Hepatic stellate cell (primary cell): ENCODE data around the gene FTO.

Experiments used
- DNase-seq: peaks from one replicate; pipeline ENCODE4 v3.0.0; 2011; ENCODE audit warnings: low spot score

Gene FTO

GRCh38 chr16:54126907-54127306, 423.0 kb downstream of the FTO start:
- no peak for DNase-seq

DNA sequence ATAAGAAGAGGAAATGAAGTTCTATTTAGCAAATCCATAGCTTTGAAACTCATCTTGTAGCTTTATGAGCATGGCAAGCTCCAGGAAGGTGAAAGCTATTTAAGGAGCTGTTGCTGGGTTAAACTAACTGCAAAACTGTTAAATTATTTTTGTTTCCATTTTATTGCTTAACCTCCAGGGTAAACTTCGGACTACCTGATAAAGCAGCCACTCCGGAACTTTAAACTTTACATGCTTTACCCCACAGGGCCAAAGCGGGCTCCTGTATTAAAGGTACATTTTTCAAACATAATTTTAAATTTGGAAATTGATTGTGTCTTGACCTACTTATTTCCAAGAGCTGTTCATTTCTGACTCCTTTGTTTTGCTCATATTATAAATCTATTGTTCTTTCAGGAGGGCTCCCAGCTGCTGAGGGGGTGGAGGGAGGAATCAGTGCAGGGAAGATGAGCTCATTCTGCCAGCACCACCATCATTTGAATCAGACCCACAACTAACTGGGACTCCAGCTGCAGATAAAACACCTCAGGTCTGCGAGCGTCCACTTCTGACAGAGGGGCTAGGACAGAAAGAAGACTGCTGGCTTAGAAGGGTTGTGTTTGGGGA, 424.8 kb downstream of the FTO start:
- DNase-seq = no peak

DNA sequence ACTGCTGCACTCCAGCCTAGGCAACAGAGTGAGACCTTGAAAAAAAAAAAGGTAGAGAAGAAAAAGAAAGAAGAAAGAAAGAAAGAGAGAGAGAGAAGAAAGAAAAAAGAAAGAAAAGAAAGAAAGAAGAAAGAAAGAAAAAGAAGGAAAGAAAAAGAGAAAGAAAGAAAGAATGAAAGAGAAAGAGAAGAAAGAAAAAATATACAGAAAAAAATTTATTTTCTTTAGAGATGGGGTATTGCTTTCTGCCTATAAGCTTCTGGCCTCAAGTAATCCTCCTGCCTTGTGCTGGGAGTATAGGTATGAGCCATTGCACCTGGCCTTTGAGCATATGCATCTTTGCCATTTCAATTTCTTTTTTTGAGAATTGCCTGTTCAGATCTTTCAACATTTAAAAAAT, 425.9 kb downstream of the FTO start:
- no peak for DNase-seq

GRCh38 chr16:54135361-54136275, 431.7 kb downstream of the FTO start:
- peak; percentile 30 for DNase-seq

DNA sequence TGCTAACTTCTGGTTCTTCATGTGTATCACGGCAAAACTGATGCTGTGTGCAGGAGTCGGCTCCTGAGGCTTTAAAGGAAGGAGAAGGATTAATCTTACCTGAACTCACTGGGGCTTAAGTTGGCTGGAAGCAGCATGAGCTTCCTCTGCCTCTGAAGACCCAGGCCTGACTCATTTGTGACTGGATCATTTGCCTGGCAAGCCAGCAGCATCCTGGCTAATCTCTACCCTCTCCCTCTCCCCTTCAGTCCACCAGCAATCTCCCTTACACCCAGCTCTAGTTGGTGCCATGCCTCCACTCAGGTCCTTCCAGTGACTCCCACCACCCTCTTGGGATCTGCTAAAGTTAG, 432.3 kb downstream of the FTO start:
- DNase-seq = no peak

GRCh38 chr16:54140057-54140787, 436.3 kb downstream of the FTO start:
- DNase-seq = no peak

GRCh38 chr16:54140788-54141136, 436.8 kb downstream of the FTO start:
- DNase-seq = no peak

- DNase-seq = no peak
Measured at GRCh38 chr16:54142787-54143186, 438.8 kb downstream of the FTO start.

- DNase-seq = no peak
Measured at GRCh38 chr16:54143410-54143809, 439.5 kb downstream of the FTO start.

DNA sequence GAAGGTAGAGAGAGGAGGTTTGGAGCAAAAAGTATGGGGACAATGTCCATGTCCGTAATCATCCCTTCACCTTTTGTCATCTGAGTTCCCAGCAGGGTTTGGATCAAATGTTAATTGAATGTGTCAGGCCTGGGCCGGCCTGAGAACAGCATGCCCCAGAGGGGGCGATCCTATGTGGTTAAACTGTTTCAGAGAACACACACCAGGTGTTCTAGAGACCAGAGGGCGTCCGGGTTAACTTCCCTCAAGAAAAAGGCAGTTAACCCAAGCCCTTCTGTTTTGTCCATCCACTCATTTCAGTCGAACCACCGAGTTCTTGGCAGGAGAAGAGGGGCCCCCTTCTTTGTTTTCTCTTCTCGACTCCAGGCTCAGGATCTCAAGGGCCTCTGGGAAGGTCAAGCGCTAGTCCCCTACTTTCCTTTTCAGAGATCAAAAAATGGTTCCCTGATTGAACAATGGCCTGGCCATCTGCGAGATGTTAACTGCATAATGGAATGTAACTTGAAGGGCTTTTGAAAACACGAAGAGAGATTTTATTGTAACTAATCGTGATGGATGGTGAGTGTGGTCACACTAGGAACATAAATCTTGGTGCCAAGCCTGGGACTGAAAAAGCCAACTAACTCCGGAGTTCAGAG, 440.1 kb downstream of the FTO start:
- DNase-seq = no peak

DNA sequence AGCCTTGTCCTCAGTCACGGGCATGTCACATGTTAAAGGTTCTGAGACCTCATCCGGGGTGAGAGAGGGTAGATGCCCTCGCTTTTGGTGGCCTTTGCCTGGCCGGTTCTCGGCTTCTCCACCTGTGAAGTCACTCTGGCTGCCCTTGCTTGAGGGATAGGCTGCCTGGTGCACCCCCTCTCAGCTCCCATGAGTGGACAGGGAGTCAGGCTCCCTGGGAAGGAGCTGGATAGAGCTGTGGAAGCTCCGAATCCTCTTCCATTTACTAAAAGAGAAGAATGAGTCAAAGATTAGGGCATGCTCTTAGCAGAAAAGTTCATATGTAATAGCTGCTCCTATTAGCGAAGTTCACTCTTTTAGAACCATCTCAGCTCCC, 440.6 kb downstream of the FTO start:
- no peak for DNase-seq

- no peak for DNase-seq
Measured at GRCh38 chr16:54145881-54146280, 441.9 kb downstream of the FTO start.

- no peak for DNase-seq
Measured at GRCh38 chr16:54148974-54149373, 445.0 kb downstream of the FTO start.

- no peak for DNase-seq
Measured at GRCh38 chr16:54150861-54151260, 446.9 kb downstream of the FTO start.

DNA sequence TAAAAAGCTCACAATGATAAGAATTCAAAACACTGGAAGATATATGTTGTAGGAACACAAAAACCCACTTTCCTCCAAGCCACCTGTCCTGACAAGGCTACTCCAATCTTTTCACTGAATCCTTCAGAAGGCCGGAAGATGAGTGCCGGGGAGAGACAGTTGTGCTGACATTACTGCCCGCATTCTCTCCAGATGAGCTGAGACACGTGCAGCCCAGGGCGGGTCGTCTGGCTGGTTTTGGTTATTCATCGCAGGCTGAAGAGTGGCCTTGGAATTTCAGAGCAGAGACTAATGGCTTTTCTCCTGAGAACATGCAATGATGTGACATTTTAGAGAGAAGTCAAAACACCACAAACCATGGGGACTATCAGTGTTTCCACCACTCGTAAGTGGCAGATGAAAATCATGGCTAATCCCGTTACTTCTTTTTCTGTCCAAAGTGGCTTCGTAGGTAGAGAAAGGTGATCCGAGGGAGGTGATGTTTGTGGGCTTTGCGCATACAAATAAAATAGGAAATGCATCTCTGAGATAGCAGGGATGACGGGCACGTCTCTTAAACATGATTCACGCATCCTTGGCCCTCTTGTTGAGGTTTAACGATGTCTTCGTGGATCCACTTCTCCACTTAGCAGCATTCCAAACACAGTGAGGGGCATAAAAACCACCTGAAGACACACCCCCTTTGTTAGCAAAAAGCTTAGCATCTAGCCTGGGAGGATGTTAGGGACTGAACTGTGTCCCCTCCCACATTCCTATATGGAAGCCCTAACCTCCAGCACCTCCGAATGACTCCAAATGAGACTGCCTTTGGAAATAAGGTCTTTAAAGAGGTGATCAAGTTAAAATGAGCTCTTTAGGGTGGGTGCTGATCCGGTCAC, 448.6 kb downstream of the FTO start:
- no peak for DNase-seq

DNA sequence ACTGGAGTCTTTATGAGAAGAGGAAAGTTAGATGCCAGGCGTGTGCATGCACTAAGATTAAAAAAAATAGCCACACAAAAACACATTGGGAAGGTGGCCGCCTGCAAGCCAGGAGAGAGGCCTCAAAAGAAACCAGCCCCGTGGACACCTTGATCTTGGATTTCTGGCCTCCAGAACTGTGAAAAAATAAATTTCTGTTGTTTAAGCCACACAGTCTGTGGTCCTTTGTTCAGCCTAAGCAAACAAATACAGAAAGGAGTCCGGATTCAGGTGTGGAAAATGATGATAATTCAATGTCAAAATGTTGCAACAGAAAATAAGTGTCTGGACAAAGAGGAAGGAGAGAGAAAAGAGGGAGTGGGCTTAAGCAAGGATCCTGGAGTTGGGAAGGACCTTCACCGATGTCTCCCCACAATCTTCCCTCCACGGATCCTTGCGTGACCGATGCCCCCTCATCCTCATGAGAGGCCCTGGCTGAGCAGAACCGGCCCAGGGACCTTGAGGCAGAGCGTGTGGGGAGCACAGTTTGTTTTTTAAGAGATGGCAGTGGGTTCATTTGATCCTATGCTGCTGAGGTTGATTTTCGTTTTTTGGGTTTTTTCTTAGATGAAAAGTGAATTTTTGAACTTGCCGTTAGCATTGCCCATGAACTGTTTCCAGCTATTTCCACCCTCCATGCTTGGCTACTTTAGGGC, 449.4 kb downstream of the FTO start:
- no peak for DNase-seq

GRCh38 chr16:54156349-54156748, 452.4 kb downstream of the FTO start:
- no peak for DNase-seq

- DNase-seq = no peak
Measured at GRCh38 chr16:54158986-54159385, 455.0 kb downstream of the FTO start.

- no peak for DNase-seq
Measured at GRCh38 chr16:54159490-54160080, 455.6 kb downstream of the FTO start.

DNA sequence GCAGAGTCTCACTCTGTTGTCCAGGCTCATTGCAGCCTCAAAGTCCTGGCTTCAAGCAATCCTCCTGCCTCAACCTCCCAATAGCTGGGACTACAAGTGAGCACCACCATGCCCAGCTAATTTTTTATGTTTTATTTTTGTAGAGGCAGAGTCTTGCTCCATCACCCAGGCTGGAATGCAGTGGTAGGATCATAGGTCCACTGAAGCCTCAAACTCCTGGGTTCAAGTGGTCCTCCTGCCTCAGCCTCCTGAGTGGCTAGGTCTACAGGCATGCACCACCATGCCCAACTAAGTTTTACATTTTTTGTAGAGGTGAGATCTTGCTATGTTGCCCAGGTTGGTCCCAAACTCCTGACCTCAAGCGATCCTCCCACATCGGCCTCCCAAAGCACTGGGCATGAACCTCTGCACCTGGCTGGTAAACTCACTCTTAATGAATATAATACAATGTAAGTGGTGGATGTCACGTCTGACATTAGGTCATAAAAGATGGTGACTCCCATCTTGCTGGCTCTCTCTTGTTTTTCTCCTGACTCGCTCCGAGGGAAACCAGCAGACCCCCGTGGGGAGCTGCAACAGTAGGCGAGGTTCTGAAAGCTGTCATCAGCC, 456.4 kb downstream of the FTO start:
- DNase-seq = no peak
